NCI-H345 treated with DMSO at 0.1 percent for 48 hours (cell line): ENCODE results near the gene MDM1.

ENCODE experiments used
- DNase-seq: peaks from one replicate; lab custom pipeline; 2025; ENCODE audit not compliant: unreplicated experiment; lab: John Stamatoyannopoulos, UW

The MDM1 gene

GRCh38 chr12:68331869-68332727, at the start of gene MDM1:
Gene MDM1, minus strand, starts transcription at chr12:68332362. Its CDS starts 117 bp downstream, at chr12:68332245.
- DNase-seq: peak; percentile 96

- no peak for DNase-seq
Measured at GRCh38 chr12:68381476-68382219, 49.5 kb upstream of the MDM1 start.

GRCh38 chr12:68378872-68379606, 46.9 kb upstream of the MDM1 start:
- DNase-seq: no peak

GRCh38 chr12:68377881-68378280, 45.7 kb upstream of the MDM1 start:
- DNase-seq: no peak

GRCh38 chr12:68376901-68377300, 44.7 kb upstream of the MDM1 start:
- DNase-seq: no peak

- DNase-seq: no peak
Measured at GRCh38 chr12:68375756-68376695, 43.9 kb upstream of the MDM1 start.

- no peak for DNase-seq
Measured at GRCh38 chr12:68374307-68374982, 42.3 kb upstream of the MDM1 start.

GRCh38 chr12:68370667-68371066, 38.5 kb upstream of the MDM1 start:
- no peak for DNase-seq

GRCh38 chr12:68370006-68370590, 37.9 kb upstream of the MDM1 start:
- DNase-seq: no peak

GRCh38 chr12:68368327-68368726, 36.2 kb upstream of the MDM1 start:
- no peak for DNase-seq

GRCh38 chr12:68367903-68368302, 35.7 kb upstream of the MDM1 start:
- DNase-seq: no peak

- DNase-seq: no peak
Measured at GRCh38 chr12:68367116-68367515, 35.0 kb upstream of the MDM1 start.

- DNase-seq: no peak
Measured at GRCh38 chr12:68364893-68365725, 32.9 kb upstream of the MDM1 start.

- DNase-seq: no peak
Measured at GRCh38 chr12:68364328-68364727, 32.2 kb upstream of the MDM1 start.

- no peak for DNase-seq
Measured at GRCh38 chr12:68361953-68362352, 29.8 kb upstream of the MDM1 start.

GRCh38 chr12:68359674-68360073, 27.5 kb upstream of the MDM1 start:
- no peak for DNase-seq

- no peak for DNase-seq
Measured at GRCh38 chr12:68358532-68359485, 26.6 kb upstream of the MDM1 start.

GRCh38 chr12:68356986-68357385, 24.8 kb upstream of the MDM1 start:
- no peak for DNase-seq
